Neural cell (in vitro differentiated cells): Measurements from ENCODE around the gene MED23. TPM values are rescaled to one million over a fixed set of nuclear protein-coding genes. Genes with fewer than 3 reads are reported as not detected.

Experiments used
- H2AFZ ChIP-seq: fragments of 200-600, 300-800 bp; sonication (generic), shearing (Covaris generic); 2 replicates; pipeline ENCODE4 v1.6.0; 2014; ENCODE audit warnings: low read depth, mild to moderate bottlenecking, antibody characterized with exemption, low read length, moderate library complexity
- H3F3A ChIP-seq: fragments of 200-600 bp; shearing (Covaris generic); 2 replicates; pipeline ENCODE4 v1.6.1; 2016; ENCODE audit warnings: mild to moderate bottlenecking, moderate library complexity, mixed read lengths, antibody characterized with exemption, low read length; ENCODE audit not compliant: insufficient read depth, poor library complexity, severe bottlenecking
- H3K27ac ChIP-seq: fragments of 200-600, 300-800 bp; sonication (generic), shearing (Covaris generic); 2 replicates; pipeline ENCODE4 v1.5.1; 2014; ENCODE audit warnings: mild to moderate bottlenecking, low read length, moderate library complexity
- H3K27me3 ChIP-seq: fragments of 300-800, 200-600 bp; sonication (generic), shearing (Covaris generic); 2 replicates; pipeline ENCODE4 v1.6.0; 2014; ENCODE audit warnings: mild to moderate bottlenecking, low read depth, low read length, moderate library complexity; ENCODE audit not compliant: insufficient read depth
- H3K36me3 ChIP-seq: fragments of 300-800, 200-600 bp; sonication (generic), shearing (Covaris generic); 2 replicates; pipeline ENCODE4 v1.5.1; 2014; ENCODE audit warnings: mild to moderate bottlenecking, antibody characterized with exemption, low read length, moderate library complexity; ENCODE audit not compliant: insufficient read depth
- H3K4me2 ChIP-seq: fragments of 300-800, 200-600 bp; sonication (generic), shearing (Covaris generic); 2 replicates; pipeline ENCODE4 v1.6.0; 2014; ENCODE audit warnings: mild to moderate bottlenecking, low read length
- H3K4me3 ChIP-seq: fragments of 300-800, 200-600 bp; sonication (generic), shearing (Covaris generic); 2 replicates; pipeline ENCODE4 v1.5.1; 2014; ENCODE audit warnings: mild to moderate bottlenecking, low read length, moderate library complexity
- H3K79me2 ChIP-seq: fragments of 200-600 bp; shearing (Covaris generic); replicated peaks from 2 replicates; pipeline ENCODE4 v1.6.0; 2014; ENCODE audit warnings: mild to moderate bottlenecking, low read length, moderate library complexity; ENCODE audit not compliant: insufficient read depth
- H3K9ac ChIP-seq: fragments of 300-800, 200-600 bp; sonication (generic), shearing (Covaris generic); 2 replicates; pipeline ENCODE4 v1.6.1; 2016; ENCODE audit warnings: mild to moderate bottlenecking, low read length, mixed read lengths
- H3K9me2 ChIP-seq: fragments of 200-600 bp; shearing (Covaris generic); 2 replicates; pipeline ENCODE4 v1.6.1; 2016; ENCODE audit warnings: mild to moderate bottlenecking, low read length, mixed read lengths; ENCODE audit not compliant: insufficient read depth
- H3K9me3 ChIP-seq: fragments of 200-600, 300-800 bp; sonication (generic), shearing (Covaris generic); 2 replicates; pipeline ENCODE4 v1.6.1; 2016; ENCODE audit warnings: mild to moderate bottlenecking, mixed run types, low read length, moderate library complexity, mixed read lengths
- H4K20me1 ChIP-seq: fragments of 200-600 bp; shearing (Covaris generic); 2 replicates; pipeline ENCODE4 v1.6.1; 2016; ENCODE audit warnings: mild to moderate bottlenecking, mixed run types; ENCODE audit not compliant: insufficient read depth
- CTCF ChIP-seq: fragments of 450-650 bp; IDR thresholded peaks from 2 replicates; pipeline ENCODE4 v1.5.1; 2014; ENCODE audit warnings: antibody characterized with exemption, mild to moderate bottlenecking, moderate library complexity; ENCODE audit not compliant: poor library complexity, severe bottlenecking
- EP300 ChIP-seq: fragments of 450-650 bp; conservative IDR thresholded peaks from 2 replicates; pipeline ENCODE4 v1.6.1; 2014; ENCODE audit warnings: antibody characterized with exemption, mild to moderate bottlenecking, moderate library complexity; ENCODE audit not compliant: poor library complexity, severe bottlenecking
- EZH2 ChIP-seq: fragments of 200-600, 300-800 bp; shearing (Covaris generic), sonication (generic); IDR thresholded peaks from 2 replicates; pipeline ENCODE4 v1.6.1; 2014; ENCODE audit warnings: antibody characterized with exemption, low read length, borderline replicate concordance, mild to moderate bottlenecking; ENCODE audit not compliant: insufficient read depth, poor library complexity, severe bottlenecking
- MXI1 ChIP-seq: fragments of 450-650 bp; conservative IDR thresholded peaks from 2 replicates; pipeline ENCODE4 v1.6.1; 2014; ENCODE audit warnings: antibody characterized with exemption, mild to moderate bottlenecking; ENCODE audit not compliant: poor library complexity, severe bottlenecking
- POLR2AphosphoS5 ChIP-seq: IDR thresholded peaks from 2 replicates; pipeline ENCODE4 v1.6.1; 2012
- RAD21 ChIP-seq: fragments of 450-650 bp; conservative IDR thresholded peaks from 2 replicates; pipeline ENCODE4 v1.6.1; 2014; ENCODE audit warnings: antibody characterized with exemption, mild to moderate bottlenecking, moderate library complexity
- REST ChIP-seq: IDR thresholded peaks from 2 replicates; pipeline ENCODE4 v1.6.1; 2012; ENCODE audit warnings: borderline replicate concordance
- SMC3 ChIP-seq: fragments of 450-650 bp; conservative IDR thresholded peaks from 2 replicates; pipeline ENCODE4 v1.6.1; 2014; ENCODE audit warnings: antibody characterized with exemption, mild to moderate bottlenecking, moderate library complexity; ENCODE audit not compliant: poor library complexity
- TAF1 ChIP-seq: IDR thresholded peaks from 2 replicates; pipeline ENCODE4 v1.6.1; 2012; ENCODE audit warnings: low read depth
- polyA plus RNA-seq: library from polyadenylated mRNA; depleted of rRNA; stranded (reverse); fragments of >200 nt; gene quantifications from 2 replicates; pipeline ENCODE4 v1.2.3, GENCODE V29; 2014

Gene MED23
- polyA plus RNA-seq, 1 donor from 2014 or later, result 104 TPM

GRCh38 chr6:131658287-131658686 lies 30.2 kb upstream of the MED23 start:
- Histone ChIP-seq H3F3A (no peaks in the 10 kb centered on the region), H3K36me3 (no peaks in the 10 kb centered on the region), H3K4me3 (no peak overlapping the region), H3K27ac (no peak overlapping the region), H3K4me2 (no peak overlapping the region), H3K27me3 (no peaks in the 10 kb centered on the region), H3K9me2 (no peaks in the 10 kb centered on the region), H4K20me1 (no peaks in the 10 kb centered on the region), H3K9me3 (no peaks in the 10 kb centered on the region), H2AFZ (no peak overlapping the region), H3K79me2 (no peaks in the 10 kb centered on the region), H3K9ac (no peak overlapping the region)
- TF ChIP-seq REST, result no peak
- TF ChIP-seq EP300, result no peak
- TF ChIP-seq SMC3, result no peak
- TF ChIP-seq TAF1, result no peak
- no peak for TF ChIP-seq POLR2AphosphoS5
- TF ChIP-seq EZH2, result no peak
- no peak for TF ChIP-seq MXI1
- TF ChIP-seq RAD21, result no peak
- no peak for TF ChIP-seq CTCF

- Histone ChIP-seq H3K27ac (no peak overlapping the region), H3K9me3 (no peaks in the 10 kb centered on the region), H3K79me2 (no peaks in the 10 kb centered on the region), H3F3A (no peaks in the 10 kb centered on the region), H3K36me3 (no peaks in the 10 kb centered on the region), H3K4me3 (no peak overlapping the region), H3K9ac (no peak overlapping the region), H3K27me3 (no peaks in the 10 kb centered on the region), H4K20me1 (no peaks in the 10 kb centered on the region), H3K9me2 (no peaks in the 10 kb centered on the region), H3K4me2 (no peak overlapping the region), H2AFZ (no peak overlapping the region)
- no peak for TF ChIP-seq EZH2
- no peak for TF ChIP-seq SMC3
- no peak for TF ChIP-seq EP300
- no peak for TF ChIP-seq POLR2AphosphoS5
- no peak for TF ChIP-seq MXI1
- no peak for TF ChIP-seq TAF1
- TF ChIP-seq CTCF, result no peak
- no peak for TF ChIP-seq REST
- TF ChIP-seq RAD21, result no peak
Measured at GRCh38 chr6:131657630-131658111, 29.6 kb upstream of the MED23 start.
